Effector CD8-positive, alpha-beta T cell (primary cell): ENCODE data around the gene SMIM5.
"Not testable (repeated sequence)": the region's sequence is repeated elsewhere in the genome, so short reads cannot be mapped to it uniquely, and the experiment has no call there.

Experiments
- DNase-seq: peaks from one replicate; lab custom pipeline; 2025; lab: John Stamatoyannopoulos, UW

SMIM5 gene

DNA sequence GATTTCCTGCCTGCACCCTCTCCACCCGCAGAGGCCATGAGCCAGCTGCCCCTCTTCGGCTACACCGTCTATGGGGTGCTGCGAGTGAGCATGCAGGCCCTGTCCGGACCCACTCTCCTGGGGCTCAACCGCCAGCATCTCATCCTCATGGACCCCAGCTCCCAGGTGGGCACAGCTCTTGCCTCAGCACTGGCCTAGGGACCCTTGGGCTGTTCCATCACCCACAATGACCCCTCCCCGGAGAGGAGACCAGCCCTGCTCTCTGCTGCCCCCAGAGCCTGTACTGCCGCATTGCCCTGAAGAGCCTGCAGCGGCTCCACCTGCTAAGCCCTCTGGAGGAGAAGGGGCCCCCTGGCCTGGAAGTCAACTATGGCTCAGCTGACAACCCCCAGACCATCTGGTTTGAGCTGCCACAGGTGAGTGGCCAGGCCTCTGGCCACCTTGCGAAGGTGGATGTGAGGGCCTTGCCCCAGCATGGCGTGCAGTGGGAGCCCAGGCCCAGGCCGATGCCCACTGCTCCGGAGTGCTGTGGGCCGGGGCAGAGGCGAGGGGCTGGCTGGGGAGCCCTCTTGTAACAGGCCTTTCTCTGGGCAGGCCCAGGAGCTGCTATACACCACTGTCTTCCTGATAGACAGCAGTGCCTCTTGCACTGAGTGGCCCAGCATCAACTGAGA is 7.3 kb upstream of the SMIM5 start:
- no peak for DNase-seq

DNA sequence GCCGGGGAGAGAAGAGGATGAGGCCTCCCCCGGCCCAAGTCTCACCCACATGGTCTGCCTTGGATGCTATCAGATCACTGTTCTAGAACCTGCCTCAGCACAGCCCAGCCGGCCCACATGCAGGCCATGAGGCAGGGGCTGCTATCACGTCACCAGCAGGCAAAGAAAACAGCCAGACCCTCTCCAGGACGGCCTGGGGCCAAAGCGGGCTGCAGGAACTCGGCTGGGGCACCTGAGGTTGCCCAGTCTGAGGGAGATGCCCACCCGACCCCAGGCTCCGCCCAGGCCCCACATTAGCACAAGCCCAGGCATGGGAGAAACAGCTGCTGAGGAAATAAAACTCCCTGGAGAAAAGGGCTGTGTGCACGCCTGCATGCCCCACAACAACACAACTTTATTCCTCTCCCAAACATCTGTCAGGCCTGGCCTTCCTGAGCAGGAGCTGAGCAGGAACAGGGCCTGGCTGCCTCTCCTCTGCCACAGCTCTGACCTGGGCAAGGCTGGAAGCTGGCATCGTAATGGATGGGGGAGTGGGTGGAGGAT is 6.7 kb upstream of the SMIM5 start:
- no peak for DNase-seq

DNA sequence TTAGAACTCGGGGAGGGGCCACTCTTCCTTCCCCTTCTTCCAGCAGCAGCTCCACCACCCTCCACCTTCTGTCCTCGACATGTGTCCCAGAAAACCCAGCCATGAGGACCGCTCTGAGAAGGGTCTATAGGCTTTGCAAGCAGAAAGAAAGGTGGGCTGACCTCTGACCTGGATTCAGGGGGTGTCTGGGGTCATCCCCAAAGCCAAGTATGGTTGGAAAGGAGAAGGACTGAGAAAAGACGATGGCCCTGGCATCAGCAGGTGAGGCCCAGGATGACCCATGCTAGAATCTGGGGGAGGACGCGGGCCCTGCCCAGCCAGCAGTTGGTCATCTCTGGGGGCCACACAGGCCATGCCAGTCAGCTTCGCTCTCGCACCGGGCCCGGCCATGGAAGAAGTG is 6.1 kb upstream of the SMIM5 start:
- DNase-seq, result no peak

DNA sequence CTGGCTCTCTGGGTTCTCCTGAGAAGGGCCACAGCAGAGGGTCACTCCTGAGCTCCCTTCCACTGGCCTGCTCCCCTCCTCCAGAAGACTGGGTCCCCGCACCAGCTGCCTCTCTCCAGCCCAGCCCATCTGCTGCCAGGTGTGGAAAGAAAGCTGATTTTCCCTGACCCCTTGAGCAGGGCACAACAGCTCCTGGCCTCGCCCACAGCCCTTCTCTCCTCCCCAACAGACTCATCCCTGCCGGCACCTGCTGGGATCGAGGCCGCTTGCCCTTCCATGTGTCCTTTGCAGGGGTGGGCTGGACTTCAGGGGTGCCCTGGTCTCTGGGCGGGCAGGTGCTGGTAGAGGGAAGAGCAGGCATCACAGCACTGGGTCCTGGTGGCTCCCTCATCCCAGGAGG is 4.8 kb upstream of the SMIM5 start:
- no peak for DNase-seq

DNA sequence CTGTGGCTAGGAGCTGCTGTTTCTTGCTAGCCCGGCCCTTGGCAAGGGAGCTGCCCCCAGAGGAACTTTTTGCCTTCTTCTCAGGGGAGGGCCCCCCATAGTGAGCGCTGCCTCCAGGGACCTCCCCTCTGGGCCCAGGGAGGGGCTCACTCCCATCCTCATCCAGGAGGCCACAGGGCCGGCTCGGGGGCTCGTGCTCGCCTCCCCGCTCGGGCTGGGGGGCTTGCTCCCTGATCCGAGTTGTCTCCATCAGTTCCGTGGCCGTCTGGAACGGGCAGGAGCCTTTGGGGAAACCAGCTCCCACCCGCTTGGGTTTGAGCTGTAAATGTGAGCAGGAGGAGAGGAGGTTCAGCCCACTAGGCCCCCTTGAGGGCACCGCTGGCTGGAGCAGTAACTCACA is 4.1 kb upstream of the SMIM5 start:
- no peak for DNase-seq

DNA sequence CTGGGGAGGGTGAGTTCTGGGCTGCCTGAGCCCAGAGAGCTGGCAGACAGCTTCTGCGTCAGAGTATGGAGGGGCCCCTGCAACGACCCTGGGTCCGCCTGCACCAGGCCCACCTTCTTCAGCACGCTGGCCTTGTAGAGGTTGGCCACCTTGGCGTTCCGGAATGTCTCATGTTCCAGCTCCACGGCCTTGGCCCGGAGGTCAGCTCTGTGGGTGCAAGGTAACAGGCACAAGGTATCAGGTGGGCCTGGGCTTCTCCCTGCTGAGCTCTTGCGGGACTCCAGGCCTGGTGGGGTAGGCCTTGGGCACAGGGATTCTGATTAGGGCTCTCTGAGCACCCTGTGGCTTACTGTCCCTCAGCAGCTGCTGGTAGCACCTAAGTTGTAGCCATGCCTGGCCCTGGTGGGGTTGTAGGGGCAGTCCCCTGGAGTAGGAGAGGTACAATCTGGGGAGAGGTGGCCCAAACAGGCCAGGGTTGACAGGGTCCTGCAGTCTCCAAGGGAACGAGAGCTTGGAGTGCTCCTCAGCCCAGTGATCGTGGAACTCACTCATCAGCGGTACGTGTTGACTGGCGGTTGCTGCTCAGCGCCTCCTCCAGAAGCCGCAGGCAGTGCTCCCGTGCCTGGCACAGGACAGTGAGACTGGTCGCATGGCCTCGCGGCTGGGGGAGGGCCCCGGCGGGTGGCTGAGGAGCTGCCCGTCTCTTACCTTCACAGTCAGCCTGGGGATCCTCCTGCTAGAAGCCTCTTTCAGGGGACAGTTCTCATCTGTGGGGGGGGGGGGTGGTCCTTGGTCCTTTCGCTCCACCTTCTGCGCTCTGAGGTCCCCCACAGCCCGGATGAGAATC is 2.9 kb upstream of the SMIM5 start:
- DNase-seq, result no peak

DNA sequence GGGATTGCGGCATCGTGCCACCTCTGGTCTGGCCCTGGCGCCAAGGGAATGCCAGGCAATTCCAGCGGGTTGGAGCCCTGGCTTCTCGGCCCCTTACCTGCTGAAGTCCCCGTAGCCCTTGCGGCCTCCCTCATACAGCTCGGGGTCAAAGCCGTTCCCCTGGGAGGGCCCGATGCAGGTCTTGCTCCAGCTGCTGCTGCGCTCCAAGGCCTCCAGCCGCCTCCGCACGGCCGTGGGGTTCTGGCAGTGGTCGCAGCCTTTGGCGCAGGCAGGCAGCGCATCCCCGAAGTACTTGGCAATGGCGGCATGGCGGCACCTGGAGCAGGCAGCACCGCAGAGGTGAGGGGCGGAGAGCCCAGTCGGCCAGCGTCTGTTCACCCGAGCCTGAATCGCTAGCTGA is 1.9 kb upstream of the SMIM5 start:
- no peak for DNase-seq

DNA sequence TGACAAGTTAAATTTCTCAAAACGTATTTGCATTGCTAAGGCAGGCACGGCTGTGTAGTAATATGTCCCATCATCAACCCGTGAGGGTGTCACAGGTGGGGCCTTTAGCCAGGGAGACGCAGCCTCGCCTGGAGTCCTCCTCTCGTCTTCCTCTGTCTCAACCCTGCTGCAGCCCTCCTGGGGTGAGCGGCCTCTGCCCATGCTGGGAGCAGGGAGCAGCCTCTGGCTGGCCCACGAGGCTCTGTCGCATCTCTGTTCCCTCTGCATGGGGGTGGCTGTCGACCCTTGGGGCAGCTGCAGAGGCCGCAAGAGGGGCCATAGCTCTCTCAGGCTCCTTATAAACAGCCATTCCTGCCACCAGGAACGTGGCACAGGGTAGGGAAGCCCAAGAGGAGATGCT is 806 bp upstream of the SMIM5 start:
- DNase-seq, result no peak

DNA sequence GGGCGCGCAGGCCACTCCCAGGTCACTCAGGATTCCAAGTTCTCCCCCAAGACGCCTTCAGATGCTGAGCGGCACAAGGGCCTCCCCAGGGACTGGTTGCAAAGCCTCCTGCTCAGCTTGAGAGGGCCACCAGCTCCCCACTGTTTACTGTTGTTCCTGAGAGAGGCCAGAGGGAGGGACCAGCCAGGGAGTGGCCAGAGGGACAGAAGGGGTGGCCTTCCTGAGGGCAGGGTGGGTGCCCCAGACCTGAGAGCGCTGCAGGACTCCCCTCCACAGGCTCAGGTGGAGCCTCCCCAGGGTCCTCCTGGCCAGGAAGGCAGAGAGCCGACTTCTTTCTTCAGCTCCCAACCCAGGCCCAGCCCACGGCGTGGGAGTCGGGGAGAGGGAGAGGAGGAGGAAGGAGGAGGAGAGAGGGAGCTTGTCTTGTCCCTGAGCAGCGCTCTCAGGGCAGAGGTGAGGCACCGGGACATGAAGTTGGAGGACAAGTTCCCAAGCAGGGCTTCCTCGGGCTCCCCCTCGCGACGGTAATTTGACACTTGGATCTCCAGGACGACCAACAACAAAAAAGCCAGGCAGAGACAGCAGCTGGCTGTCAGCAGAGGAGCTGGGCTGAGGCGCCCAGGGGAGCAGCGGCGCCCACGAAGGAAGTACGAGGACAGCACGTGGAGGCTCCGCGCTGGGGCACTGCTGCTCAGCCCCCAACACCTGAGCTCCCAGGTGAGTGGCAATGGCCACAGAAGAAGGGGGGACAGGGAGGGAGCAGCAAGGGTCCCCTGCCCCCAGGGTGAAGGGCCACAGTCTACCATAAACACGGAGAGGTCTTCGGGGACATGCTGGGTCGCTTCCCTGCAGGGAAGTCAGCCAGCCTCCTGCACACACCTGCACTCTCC is 497 bp downstream of the SMIM5 start:
- DNase-seq, result peak; percentile 16

DNA sequence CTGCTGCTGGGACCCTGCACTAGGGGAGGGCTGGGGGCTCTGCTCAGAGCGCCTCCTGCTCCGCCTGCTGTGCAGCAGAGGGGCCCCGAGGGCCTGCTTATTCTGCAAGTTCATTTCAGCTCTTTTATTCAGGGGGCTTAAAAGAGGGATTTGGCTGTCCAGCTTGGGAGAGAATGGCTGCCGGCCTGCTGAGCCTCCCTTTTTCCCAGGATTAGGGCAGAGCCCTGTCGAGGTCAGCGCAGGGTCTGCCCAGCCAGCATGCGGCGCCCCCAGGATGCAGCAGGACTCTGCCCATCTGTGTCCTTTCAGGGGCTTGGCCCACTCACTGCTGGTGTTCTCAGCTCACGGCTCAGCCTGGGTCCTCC is 1.1 kb downstream of the SMIM5 start:
- no peak for DNase-seq

DNA sequence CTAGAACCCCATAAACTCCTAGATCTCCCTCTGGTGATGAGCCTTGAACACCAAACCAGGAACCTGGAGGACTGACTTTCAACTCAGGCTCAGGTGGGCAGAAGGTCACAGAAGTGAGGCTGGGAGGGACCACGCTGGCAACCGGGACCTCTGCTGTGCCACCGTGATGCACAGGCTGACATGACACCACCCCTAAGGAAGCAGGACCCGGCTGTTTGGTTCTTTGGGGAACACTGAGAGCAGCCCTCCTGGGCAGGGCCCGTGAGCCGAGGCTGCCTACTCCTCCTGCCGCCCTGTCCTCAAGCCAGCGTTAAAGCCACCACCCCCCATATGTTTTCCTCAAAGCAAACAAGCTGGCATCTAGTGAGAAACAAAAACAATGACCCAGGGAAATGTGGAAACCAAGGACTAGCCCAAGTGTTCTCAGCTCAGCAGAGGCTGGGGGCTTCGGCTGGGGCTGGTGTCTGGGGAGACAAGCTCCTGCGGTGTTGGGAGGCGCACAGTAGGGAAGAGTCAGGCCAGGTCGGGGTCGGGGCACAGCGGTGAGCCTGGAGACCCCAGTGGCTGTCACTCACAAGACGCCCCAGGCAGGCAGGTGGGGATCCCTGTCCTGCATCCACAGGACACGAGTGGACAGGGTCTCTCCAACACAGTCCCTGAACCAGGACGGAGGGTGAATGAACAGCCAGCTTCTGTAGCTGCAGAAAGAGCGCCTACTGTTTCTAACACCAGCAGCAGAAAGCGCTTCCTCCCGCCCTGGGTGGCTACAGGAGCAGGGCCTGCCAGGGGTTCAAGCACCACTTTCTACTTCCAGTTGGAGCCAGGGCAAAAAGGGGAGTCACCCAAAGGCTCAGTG is 1.7 kb downstream of the SMIM5 start:
- DNase-seq, result no peak

DNA sequence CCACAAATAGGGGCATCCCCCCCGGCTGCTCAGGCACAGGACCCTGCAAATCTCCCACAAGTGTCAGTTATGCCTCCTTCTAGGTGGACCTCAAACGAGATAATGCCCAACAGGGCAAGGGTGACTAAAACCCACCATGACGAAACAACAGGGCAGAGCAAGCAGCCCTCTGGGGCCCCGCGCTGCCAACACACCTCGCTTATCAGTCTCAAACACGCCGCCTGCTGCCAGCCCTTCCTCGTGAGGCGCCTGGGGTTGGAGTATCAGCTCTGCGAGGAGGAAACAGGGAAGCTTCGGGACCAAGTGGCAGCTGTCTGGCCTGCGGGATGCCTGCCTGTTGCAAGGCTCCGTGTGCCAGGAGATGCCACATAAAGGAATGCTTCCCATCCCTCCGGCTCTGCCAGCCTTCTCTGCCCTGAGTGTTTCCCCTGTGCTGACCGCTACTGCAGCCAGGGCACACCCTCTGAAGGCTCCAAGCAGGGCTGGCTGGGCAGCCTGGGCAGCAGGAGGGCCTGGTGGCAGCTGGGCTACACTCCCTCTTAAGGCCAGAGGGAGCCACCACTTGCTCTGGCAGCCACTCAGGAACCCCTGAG is 2.5 kb downstream of the SMIM5 start:
- DNase-seq, result no peak

DNA sequence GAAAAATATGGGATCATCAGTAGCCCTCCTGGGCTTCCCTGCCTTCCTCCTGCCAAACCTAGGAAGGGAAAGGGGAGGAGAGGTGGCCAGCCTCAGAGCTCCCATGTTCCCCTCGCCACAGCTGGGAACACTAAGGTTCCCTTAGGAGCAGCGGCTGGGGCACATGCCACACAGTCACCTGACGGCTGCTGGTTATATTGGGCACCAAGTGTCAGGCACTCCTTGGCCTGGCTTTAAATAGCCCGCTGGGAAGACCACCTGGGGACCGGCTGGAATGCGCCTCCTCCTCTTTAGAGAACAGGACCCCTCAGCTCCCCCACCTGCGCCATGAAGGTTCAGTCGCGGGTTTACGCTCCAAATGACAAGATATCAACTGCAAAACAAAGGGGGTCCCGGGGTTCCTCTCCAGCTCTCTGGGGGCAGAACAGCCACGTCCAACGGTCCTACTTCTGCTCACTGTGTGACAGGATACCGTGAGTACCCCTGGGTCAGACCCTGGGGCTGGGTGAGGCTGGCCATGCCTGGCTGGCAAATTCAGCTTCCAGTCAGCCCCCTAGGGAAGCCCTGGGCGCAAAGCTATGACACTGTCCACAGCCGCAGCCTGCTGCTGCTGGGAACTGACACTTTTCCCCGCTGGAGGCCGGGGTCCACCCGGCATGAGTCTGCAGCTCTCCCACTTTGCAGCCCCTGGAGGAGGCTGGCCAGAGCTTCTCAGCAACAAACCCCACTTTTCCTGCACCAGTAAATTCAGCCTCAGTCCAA is 3.3 kb downstream of the SMIM5 start:
- no peak for DNase-seq

DNA sequence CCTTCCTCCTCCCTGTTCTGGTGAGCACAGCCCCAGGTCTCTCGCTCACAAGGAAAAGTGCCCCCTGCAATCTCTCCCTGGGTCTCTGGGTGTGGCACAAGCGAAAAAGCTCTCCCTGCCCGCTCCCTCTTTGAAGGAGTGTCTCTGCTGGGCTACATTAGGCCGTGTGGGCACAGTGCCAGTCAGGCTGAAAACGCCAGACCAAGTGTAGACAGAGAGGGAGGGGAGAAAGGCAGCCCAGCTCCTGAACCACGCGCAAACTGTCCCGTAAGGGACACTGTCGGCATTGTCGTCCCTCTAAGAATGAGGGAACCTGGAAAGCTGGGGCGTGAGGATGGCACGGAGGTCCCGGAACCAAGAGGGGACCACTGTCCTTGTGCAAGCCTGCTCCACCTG is 3.9 kb downstream of the SMIM5 start:
- DNase-seq, result no peak

DNA sequence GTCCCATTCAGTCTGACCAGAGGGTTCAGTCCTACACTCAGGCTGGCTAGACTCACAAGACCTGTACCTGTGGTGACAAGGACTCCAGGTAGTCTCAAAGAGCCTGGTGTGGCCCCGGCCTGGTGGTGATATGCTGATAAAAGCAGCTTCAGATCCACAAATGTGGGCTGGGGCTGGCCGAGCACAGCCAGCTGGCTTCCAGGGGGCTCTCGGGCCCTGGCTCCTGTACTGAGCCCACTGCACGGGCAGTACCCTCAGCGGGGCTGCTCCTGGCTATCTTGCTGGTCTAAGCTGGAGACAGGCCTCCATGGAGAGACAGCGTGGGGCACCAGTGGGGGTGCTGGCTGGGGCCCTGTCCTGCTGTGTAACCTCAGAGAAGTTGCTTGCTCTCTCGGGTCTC is 4.3 kb downstream of the SMIM5 start:
- DNase-seq, result no peak

DNA sequence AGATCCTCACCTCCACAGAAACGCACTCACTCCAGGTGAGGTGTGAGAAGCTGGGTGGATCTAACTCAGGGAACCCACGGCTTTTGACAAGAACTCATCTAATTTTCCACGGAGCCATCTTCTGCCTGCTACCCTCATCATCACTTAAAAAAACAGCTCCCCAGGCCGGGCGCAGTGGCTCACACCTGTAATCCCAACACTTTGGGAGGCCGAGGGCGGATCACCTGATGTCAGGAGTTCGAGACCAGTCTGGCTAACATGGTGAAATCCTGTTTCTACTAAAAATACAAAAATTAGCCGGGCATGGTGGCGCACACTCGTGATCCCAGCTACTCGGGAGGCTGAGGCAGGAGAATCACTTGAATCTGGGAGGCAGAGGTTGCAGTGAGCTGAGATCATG is 4.8 kb downstream of the SMIM5 start:
- DNase-seq, result not testable (repeated sequence)

DNA sequence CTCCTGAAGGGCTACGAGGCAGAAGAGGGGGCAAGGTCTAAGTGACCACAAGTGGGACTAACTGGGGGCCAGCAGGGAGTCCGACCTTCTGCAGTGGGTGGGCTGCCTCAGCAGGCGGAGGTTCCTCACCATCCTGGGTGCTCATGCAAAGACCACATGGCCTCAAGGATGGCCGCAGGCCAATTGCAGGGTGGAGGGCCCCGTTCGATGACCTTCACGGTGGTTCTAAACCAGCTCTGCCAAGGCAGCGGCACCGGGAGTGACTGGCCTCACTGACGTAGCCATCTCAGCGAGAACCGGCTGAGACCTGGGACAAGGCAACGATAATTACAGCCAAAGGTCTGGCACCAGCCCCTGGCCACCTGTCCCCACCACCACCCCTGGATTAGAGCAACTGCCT is 5.7 kb downstream of the SMIM5 start:
- no peak for DNase-seq

DNA sequence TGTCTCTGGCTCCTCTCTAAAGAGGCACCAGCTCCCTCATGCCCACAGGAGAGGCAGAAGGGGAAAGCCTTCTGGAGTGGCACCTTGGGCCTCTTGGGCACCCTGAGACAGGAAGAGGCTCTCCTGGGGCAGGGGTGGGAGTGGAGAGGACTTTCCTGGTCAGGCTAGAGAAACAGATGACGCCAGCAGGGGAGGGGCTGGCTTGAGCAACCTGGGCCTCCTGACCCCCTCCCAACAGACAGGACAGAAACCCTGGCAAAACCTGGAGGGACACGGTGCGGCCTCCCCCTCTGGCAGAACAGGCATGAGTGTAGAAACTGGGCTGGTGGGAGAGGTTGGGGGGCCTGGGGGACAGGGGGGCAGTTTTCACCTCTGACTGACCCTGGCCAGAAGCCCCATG is 6.1 kb downstream of the SMIM5 start:
- no peak for DNase-seq

DNA sequence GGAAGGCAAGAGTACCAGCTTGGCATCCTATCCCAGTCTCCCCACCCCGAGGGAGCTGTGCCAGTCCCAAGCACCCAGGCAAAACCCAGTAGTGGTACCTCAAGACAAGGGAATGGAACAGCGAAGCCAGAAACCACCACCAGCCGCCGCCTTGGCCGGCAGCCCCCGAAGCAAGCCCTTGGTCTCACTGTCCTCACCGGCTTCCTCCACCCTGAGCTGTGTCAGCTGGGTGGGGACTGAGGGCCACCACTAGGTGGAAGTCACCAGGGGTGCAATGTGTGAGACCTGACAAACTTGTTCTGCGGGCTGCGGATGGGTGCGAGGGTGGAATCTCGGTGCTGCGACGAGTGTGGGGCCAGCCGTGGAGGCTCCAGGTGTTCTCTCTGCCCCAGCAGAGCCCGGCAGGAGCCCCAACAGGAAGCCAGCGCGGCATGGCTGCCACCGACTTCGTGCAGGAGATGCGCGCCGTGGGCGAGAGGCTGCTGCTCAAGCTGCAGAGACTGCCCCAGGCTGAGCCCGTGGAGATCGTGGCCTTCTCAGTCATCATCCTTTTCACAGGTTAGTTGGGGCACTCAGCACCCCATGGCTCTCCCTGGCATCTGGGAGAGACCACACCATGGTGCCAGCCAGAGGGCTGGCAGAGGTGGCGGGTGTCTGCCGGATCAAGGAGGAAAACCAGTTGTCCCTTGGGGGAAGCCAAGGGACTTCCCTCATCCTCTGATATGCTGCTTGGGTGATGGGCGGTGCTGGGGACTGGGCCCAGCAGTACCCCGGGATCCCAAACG is 6.7 kb downstream of the SMIM5 start:
- DNase-seq, result no peak
